Caco-2 (cell line): ENCODE data around the gene NOL3. TPM values are rescaled to one million over a fixed set of nuclear protein-coding genes. Genes with fewer than 3 reads are reported as not detected.

ENCODE experiments used
- BruUV-seq: library from RNA; stranded (reverse); fragments of 400-500 nt; replicated peaks from 2 replicates; lab custom pipeline; 2021; lab: Mats Ljungman, UMichigan
- CTCF ChIA-PET: fragments of 300-600 bp; sonication (Branson Sonifier 250); formaldehyde crosslinking; loops from one replicate; lab custom pipeline; 2022; ENCODE audit warnings: antibody characterized with exemption; lab: Charles Lee
- POLR2A ChIA-PET: fragments of 300-600 bp; sonication (Branson Sonifier 250); formaldehyde crosslinking; loops from one replicate; lab custom pipeline; 2022; ENCODE audit warnings: antibody characterized with exemption; lab: Charles Lee
- DNase-seq, 2 experiments: peaks; one replicate each; pipeline versions ENCODE4 v3.0.0 to v3.0.0-alpha.2; 2020 to 2022
- H3K27me3 ChIP-seq: replicated peaks from 2 replicates; pipeline ENCODE4 v1.6.0; 2011; ENCODE audit warnings: low read length; ENCODE audit not compliant: control insufficient read depth, insufficient read depth
- H3K36me3 ChIP-seq: 2 replicates; pipeline ENCODE4 v1.5.1; 2011; ENCODE audit warnings: low read length; ENCODE audit not compliant: control insufficient read depth, insufficient read depth
- H3K4me1 ChIP-seq: fragments of 250-450 bp; sonication (Bioruptor Pico); 2 replicates; pipeline ENCODE4 v1.5.1; 2020; ENCODE audit warnings: mild to moderate bottlenecking
- H3K4me3 ChIP-seq: 2 replicates; pipeline ENCODE4 v1.5.1; 2011; ENCODE audit warnings: low read depth, mild to moderate bottlenecking, control low read depth, low read length
- H3K9me3 ChIP-seq: fragments of 250-450 bp; sonication (Bioruptor Pico); 2 replicates; pipeline ENCODE4 v1.5.1; 2020; ENCODE audit warnings: mild to moderate bottlenecking, moderate library complexity
- H3K27ac Mint-ChIP-seq: one replicate; pipeline ENCODE4 v1.8.0; 2022; ENCODE audit warnings: mixed read lengths; ENCODE audit not compliant: unreplicated experiment
- H3K27me3 Mint-ChIP-seq: one replicate; pipeline ENCODE4 v1.8.0; 2022; ENCODE audit warnings: mixed read lengths; ENCODE audit not compliant: insufficient read depth, unreplicated experiment
- H3K36me3 Mint-ChIP-seq: one replicate; pipeline ENCODE4 v1.8.0; 2022; ENCODE audit warnings: mild to moderate bottlenecking, mixed read lengths; ENCODE audit not compliant: insufficient read depth, unreplicated experiment
- H3K4me1 Mint-ChIP-seq: one replicate; pipeline ENCODE4 v1.8.0; 2022; ENCODE audit warnings: low read depth, mixed read lengths; ENCODE audit not compliant: unreplicated experiment
- H3K4me3 Mint-ChIP-seq: one replicate; pipeline ENCODE4 v1.8.0; 2022; ENCODE audit warnings: mild to moderate bottlenecking, moderate library complexity, mixed read lengths; ENCODE audit not compliant: unreplicated experiment
- H3K9me3 Mint-ChIP-seq: one replicate; pipeline ENCODE4 v1.8.0; 2022; ENCODE audit warnings: mixed read lengths; ENCODE audit not compliant: unreplicated experiment
- CTCF ChIP-seq, 2 experiments: fragments of 200-600 bp in 1 of 2; IDR thresholded peaks; 1 replicate in 1 of 2; 2 replicates in 1 of 2; pipeline versions ENCODE4 v1.5.1 to v1.8.0; 2011 to 2022; ENCODE audit warnings: antibody characterized with exemption in 1 of 2, control low read depth in 1 of 2, inconsistent platforms in 1 of 2, low read depth in 1 of 2, low read length in 1 of 2, mild to moderate bottlenecking in 1 of 2, moderate library complexity in 1 of 2; ENCODE audit not compliant: insufficient read depth in 1 of 2, severe bottlenecking in 1 of 2, unreplicated experiment in 1 of 2
- intact Hi-C: fragments of 100-400 bp; cut with micrococcal nuclease; formaldehyde crosslinking; loops from one replicate; pipeline ENCODE4 v1.10.0; 2022; ENCODE audit not compliant: unreplicated experiment
- total RNA-seq: library from RNA; stranded (reverse); gene quantifications from 2 replicates; pipeline ENCODE4 v1.2.3, GENCODE V29; 2022

NOL3 gene
- total RNA-seq, 1 experiment from 2014 or later = 17.4 TPM

GRCh38 chr16:67155295-67156142 is 14.8 kb upstream of the NOL3 start:
- no peaks in the 10 kb centered on the region for H3K9me3 Mint-ChIP-seq

GRCh38 chr16:67156143-67156844 is 14.0 kb upstream of the NOL3 start:
- intact Hi-C loops = no loop called here
- Histone ChIP-seq H3K4me1 (peaks cover 4% of the 10 kb centered on the region), H3K9me3 (no peaks in the 10 kb centered on the region), H3K27me3 (no peaks in the 10 kb centered on the region), H3K36me3 (no peaks in the 10 kb centered on the region), H3K4me3 (no peak overlapping the region)
- Mint-ChIP-seq H3K4me3 (no peak overlapping the region), H3K4me1 (peaks cover 6% of the 10 kb centered on the region), H3K27ac (no peak overlapping the region), H3K27me3 (no peaks in the 10 kb centered on the region), H3K36me3 (peaks cover 14% of the 10 kb centered on the region), H3K9me3 (no peaks in the 10 kb centered on the region)
- no TSS peak for BruUV-seq
- CTCF ChIA-PET = interaction anchor here (0.6 to 1.9 kb wide), 7 partner anchors 15 to 196 kb away, joined by 3 to 57 read pairs (median 8); partner anchors contain the start of genes CES3, FHOD1 and PHAF1
- DNase-seq = peak in 1 of 2 experiments; percentile 35
- TF ChIP-seq CTCF (IDR thresholded peaks at IDR 0.05; ENCODE audit: insufficient read depth in 1 of 2, low read depth in 1 of 2, low read length in 1 of 2, severe bottlenecking in 1 of 2, unreplicated experiment in 1 of 2) = no peak
- POLR2A ChIA-PET = no interaction called here

More at GRCh38 chr16:67155295-67156142, 14.8 kb upstream of the NOL3 start:
- Histone ChIP-seq H3K27me3 (no peaks in the 10 kb centered on the region), H3K36me3 (no peaks in the 10 kb centered on the region), H3K4me1 (peaks cover 4% of the 10 kb centered on the region), H3K9me3 (no peaks in the 10 kb centered on the region), H3K4me3 (no peak overlapping the region; the same call in 1 of the 2 replicates)
- Mint-ChIP-seq H3K27ac (no peak overlapping the region), H3K36me3 (peaks cover 16% of the 10 kb centered on the region), H3K4me3 (no peak overlapping the region), H3K4me1 (peaks cover 6% of the 10 kb centered on the region), H3K27me3 (no peaks in the 10 kb centered on the region)
- peak; percentile 51 to 87 for DNase-seq
- intact Hi-C loops = loop anchor here (1.0 kb wide), 1 partner anchor 137 kb away; no protein-coding TSS in a partner anchor
- peak; percentile 86 to 92 for TF ChIP-seq CTCF (IDR thresholded peaks at IDR 0.05; ENCODE audit: insufficient read depth in 1 of 2, low read depth in 1 of 2, low read length in 1 of 2, severe bottlenecking in 1 of 2, unreplicated experiment in 1 of 2)
- CTCF ChIA-PET = interaction anchor here (0.5 to 1.5 kb wide), 30 partner anchors 10 to 282 kb away, joined by 3 to 57 read pairs (median 4); partner anchors contain the start of genes CBFB, CES3, FHOD1 and MATCAP1
- POLR2A ChIA-PET = interaction anchor here (1.0 to 1.1 kb wide), 2 partner anchors 15 to 138 kb away, joined by 4 to 6 read pairs; partner anchors contain the start of gene NOL3
- no TSS peak for BruUV-seq
